A673 (cell line): Measurements from ENCODE around the gene RALGPS1. TPM values are rescaled to one million over a fixed set of nuclear protein-coding genes. Genes with fewer than 3 reads are reported as not detected.

Experiments used
- BruUV-seq: library from RNA; stranded (reverse); fragments of 400-500 nt; replicated peaks from 2 replicates; lab custom pipeline; 2021; lab: Mats Ljungman, UMichigan
- CTCF ChIA-PET: fragments of 300-600 bp; sonication (Branson Sonifier 250); formaldehyde crosslinking; loops from one replicate; lab custom pipeline; 2022; ENCODE audit warnings: antibody characterized with exemption; lab: Charles Lee
- POLR2A ChIA-PET: fragments of 300-600 bp; sonication (Branson Sonifier 250); formaldehyde crosslinking; loops from one replicate; lab custom pipeline; 2022; ENCODE audit warnings: antibody characterized with exemption; ENCODE audit not compliant: low non-redundant PET; lab: Charles Lee
- DNase-seq: peaks from one replicate; pipeline ENCODE4 v3.0.0-alpha.2; 2015; ENCODE audit warnings: low spot score
- H3K27ac ChIP-seq: fragments of 200-600 bp; sonication (generic); 2 replicates; pipeline ENCODE4 v1.5.1; 2016; ENCODE audit warnings: mixed run types, low read depth, mild to moderate bottlenecking, mixed read lengths, antibody characterized with exemption, low read length; ENCODE audit not compliant: poor library complexity, severe bottlenecking
- H3K27me3 ChIP-seq: fragments of 200-600 bp; sonication (generic); replicated peaks from 2 replicates; pipeline ENCODE4 v1.6.1; 2017; ENCODE audit warnings: mixed run types, low read depth, mild to moderate bottlenecking, mixed read lengths, antibody characterized with exemption, low read length; ENCODE audit not compliant: insufficient read depth, poor library complexity
- H3K36me3 ChIP-seq: fragments of 200-600 bp; sonication (generic); 2 replicates; pipeline ENCODE4 v1.6.1; 2016; ENCODE audit warnings: mixed run types, mild to moderate bottlenecking, mixed read lengths, antibody characterized with exemption, low read length; ENCODE audit not compliant: insufficient read depth, poor library complexity, severe bottlenecking
- H3K4me1 ChIP-seq: fragments of 200-600 bp; sonication (generic); 2 replicates; pipeline ENCODE4 v1.6.1; 2017; ENCODE audit warnings: mixed run types, mild to moderate bottlenecking, mixed read lengths, antibody characterized with exemption, low read length; ENCODE audit not compliant: insufficient read depth, poor library complexity, severe bottlenecking
- H3K4me3 ChIP-seq: fragments of 200-600 bp; sonication (generic); 2 replicates; pipeline ENCODE4 v1.5.1; 2016; ENCODE audit warnings: low read depth, mixed run types, mild to moderate bottlenecking, mixed read lengths, low read length; ENCODE audit not compliant: poor library complexity, severe bottlenecking
- H3K9me3 ChIP-seq: fragments of 200-600 bp; sonication (generic); 2 replicates; pipeline ENCODE4 v1.6.1; 2016; ENCODE audit warnings: mixed run types, low read depth, mild to moderate bottlenecking, mixed read lengths, antibody characterized with exemption, low read length; ENCODE audit not compliant: poor library complexity, severe bottlenecking
- CTCF ChIP-seq: fragments of 300-800, 200-600 bp; sonication (generic); conservative IDR thresholded peaks from 2 replicates; pipeline ENCODE4 v1.5.1; 2017; ENCODE audit warnings: low read depth, mild to moderate bottlenecking, antibody characterized with exemption, low read length, moderate library complexity, mixed read lengths
- EZH2 ChIP-seq: fragments of 200-600 bp; sonication (generic); IDR thresholded peaks from 2 replicates; pipeline ENCODE4 v1.6.1; 2017; ENCODE audit warnings: borderline replicate concordance, low read depth, mild to moderate bottlenecking, mixed read lengths, antibody characterized with exemption, low read length; ENCODE audit not compliant: poor library complexity, severe bottlenecking
- intact Hi-C: fragments of 100-400 bp; cut with micrococcal nuclease; formaldehyde crosslinking; loops from one replicate; pipeline ENCODE4 v1.10.0; 2022; ENCODE audit not compliant: unreplicated experiment
- total RNA-seq: library from RNA; stranded (reverse); gene quantifications from 2 replicates; pipeline ENCODE4 v1.2.3, GENCODE V29; 2021

The RALGPS1 gene
- total RNA-seq, 1 experiment from 2014 or later: 3.9 TPM

GRCh38 chr9:127154390-127155191 is 240.0 kb downstream of the RALGPS1 start:
- H3K4me3 ChIP-seq: no peak overlapping the region
- H3K4me1 ChIP-seq: peaks cover 10% of the 10 kb centered on the region
- no peak for DNase-seq
- H3K27me3 ChIP-seq: no peaks in the 10 kb centered on the region
- CTCF ChIA-PET: no interaction called here
- POLR2A ChIA-PET: no interaction called here
- intact Hi-C loops: no loop called here
- no TSS peak for BruUV-seq
- H3K36me3 ChIP-seq: no peaks in the 10 kb centered on the region
- H3K27ac ChIP-seq: no peak overlapping the region
- no peak for TF ChIP-seq CTCF
- TF ChIP-seq EZH2: no peak
- H3K9me3 ChIP-seq: no peaks in the 10 kb centered on the region

GRCh38 chr9:127155314-127155960 is 240.9 kb downstream of the RALGPS1 start:
- H3K27me3 ChIP-seq: no peaks in the 10 kb centered on the region
- H3K9me3 ChIP-seq: no peaks in the 10 kb centered on the region
- no peaks in the 10 kb centered on the region for H3K36me3 ChIP-seq
- CTCF ChIA-PET: no interaction called here
- POLR2A ChIA-PET: no interaction called here
- peaks cover 17% of the 10 kb centered on the region for H3K4me1 ChIP-seq
- DNase-seq: no peak
- H3K4me3 ChIP-seq: no peak overlapping the region
- BruUV-seq: no TSS peak
- TF ChIP-seq EZH2 (no peak), CTCF (no peak)
- intact Hi-C loops: no loop called here
- no peak overlapping the region for H3K27ac ChIP-seq

- POLR2A ChIA-PET: interaction anchor here (0.6 kb wide), 1 partner anchor 11 kb away, joined by 4 read pairs; no protein-coding TSS in a partner anchor
- H3K4me3 ChIP-seq: no peak overlapping the region
- H3K4me1 ChIP-seq: peaks cover 34% of the 10 kb centered on the region
- no peak for DNase-seq
- no TSS peak for BruUV-seq
- CTCF ChIA-PET: no interaction called here
- H3K9me3 ChIP-seq: no peaks in the 10 kb centered on the region
- H3K36me3 ChIP-seq: no peaks in the 10 kb centered on the region
- intact Hi-C loops: no loop called here
- H3K27ac ChIP-seq: peak overlapping the region; percentile 75
- no peak for TF ChIP-seq EZH2
- TF ChIP-seq CTCF: no peak
- no peaks in the 10 kb centered on the region for H3K27me3 ChIP-seq
Measured at GRCh38 chr9:127158786-127159324, 244.3 kb downstream of the RALGPS1 start.
